Pericardium fibroblast (primary cell): ENCODE data around the gene AADAC. TPM values are rescaled to one million over a fixed set of nuclear protein-coding genes. Genes with fewer than 3 reads are reported as not detected.

Experiments
- total RNA-seq: library from RNA; depleted of rRNA; stranded (reverse); fragments of >200 nt; gene quantifications from 2 replicates; pipeline ENCODE4 v1.2.3, GENCODE V29; 2015

AADAC gene
- total RNA-seq, result 3.3 and 11.8 TPM in 2 replicates

GRCh38 chr3:151813799-151814198, at the start of gene AADAC:
Gene AADAC (plus strand): TSS chr3:151814116. CDS start chr3:151814163, 47 bp downstream.

GRCh38 chr3:151873398-151873797, 59.5 kb downstream of the AADAC start, which contains the start of gene SUCNR1:
Gene SUCNR1 (plus strand): TSS chr3:151873643. CDS start chr3:151879893, 6,250 bp downstream.

Other genes starting within 250 kb of the AADAC start
- gene AADACL2, start 80.2 kb upstream of the AADAC start, total RNA-seq, result not detected in 2 replicates
- not detected in 2 replicates for gene SUCNR1, start 59.5 kb downstream of the AADAC start, total RNA-seq